Activated T-cell treated with anti-CD3 and anti-CD28 coated beads, Interleukin-2, amount 50 U/mL, for 72 hours (primary cell): ENCODE measurements around the gene UNC13C. TPM values are rescaled to one million over a fixed set of nuclear protein-coding genes. Genes with fewer than 3 reads are reported as not detected.

Experiments used
- ATAC-seq, 2 donors: fragments of 150-1000 bp; cut with Tn5 transposase; replicated peaks in 1 of 2; 2 replicates each; pipeline ENCODE4 v1.10.0; 2021; ENCODE audit warnings: moderate library complexity in 2 of 2, mild to moderate bottlenecking in 1 of 2
- DNase-seq, 2 donors: peaks; one replicate each; pipeline ENCODE4 v3.0.0; 2021 to 2022; ENCODE audit warnings: mixed read lengths in 1 of 2
- H3K27ac Mint-ChIP-seq: one replicate; pipeline ENCODE4 v1.8.0; 2022; ENCODE audit warnings: mild to moderate bottlenecking, moderate library complexity, mixed read lengths
- H3K27me3 Mint-ChIP-seq: one replicate; pipeline ENCODE4 v1.8.0; 2022; ENCODE audit warnings: low read depth, mixed read lengths
- H3K36me3 Mint-ChIP-seq, 2 donors: one replicate each; pipeline ENCODE4 v1.8.0; 2022; ENCODE audit warnings: mixed read lengths in 2 of 2, mild to moderate bottlenecking in 1 of 2; ENCODE audit not compliant: insufficient read depth in 2 of 2
- H3K4me1 Mint-ChIP-seq: one replicate; pipeline ENCODE4 v1.8.0; 2022; ENCODE audit warnings: low read depth, mixed read lengths
- H3K4me3 Mint-ChIP-seq, 2 donors: one replicate each; pipeline ENCODE4 v1.8.0; 2022; ENCODE audit warnings: mild to moderate bottlenecking in 2 of 2, mixed read lengths in 2 of 2, moderate library complexity in 2 of 2
- H3K9me3 Mint-ChIP-seq, 2 donors: one replicate each; pipeline ENCODE4 v1.8.0; 2022; ENCODE audit warnings: mixed read lengths in 2 of 2
- total RNA-seq, 2 donors: library from RNA; stranded (reverse); gene quantifications; one replicate each; pipeline ENCODE4 v1.2.3, GENCODE V29; 2022

UNC13C gene
- total RNA-seq, 2 donors from 2014 or later: not detected

DNA sequence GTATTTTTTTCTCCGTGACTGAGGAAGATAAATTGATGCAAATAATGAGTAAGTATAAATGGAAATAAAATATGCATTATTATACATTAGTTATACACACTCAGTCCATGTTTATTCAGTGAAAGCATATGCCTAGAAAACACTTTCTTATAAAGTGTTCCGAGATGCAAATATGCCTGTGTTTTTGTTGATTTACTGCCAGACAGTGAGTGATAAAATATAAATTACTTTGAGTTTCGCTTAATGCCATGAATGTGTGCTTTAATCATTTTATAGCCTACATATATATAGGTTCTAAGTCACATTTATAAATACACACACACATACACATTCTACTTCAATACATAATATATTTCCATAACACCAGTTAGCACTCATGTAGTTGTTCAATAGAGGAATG, 569.2 kb downstream of the UNC13C start:
- DNase-seq (no peak), ATAC-seq (no peak)
- H3K9me3 Mint-ChIP-seq: peaks cover 5 to 6% of the 10 kb centered on the region in 2 donors
- H3K4me1 Mint-ChIP-seq: no peaks in the 10 kb centered on the region
- peaks cover 0 to 2% of the 10 kb centered on the region in 2 donors for H3K36me3 Mint-ChIP-seq
- H3K27me3 Mint-ChIP-seq: no peaks in the 10 kb centered on the region
- H3K27ac Mint-ChIP-seq: no peak overlapping the region
- no peak overlapping the region for H3K4me3 Mint-ChIP-seq

DNA sequence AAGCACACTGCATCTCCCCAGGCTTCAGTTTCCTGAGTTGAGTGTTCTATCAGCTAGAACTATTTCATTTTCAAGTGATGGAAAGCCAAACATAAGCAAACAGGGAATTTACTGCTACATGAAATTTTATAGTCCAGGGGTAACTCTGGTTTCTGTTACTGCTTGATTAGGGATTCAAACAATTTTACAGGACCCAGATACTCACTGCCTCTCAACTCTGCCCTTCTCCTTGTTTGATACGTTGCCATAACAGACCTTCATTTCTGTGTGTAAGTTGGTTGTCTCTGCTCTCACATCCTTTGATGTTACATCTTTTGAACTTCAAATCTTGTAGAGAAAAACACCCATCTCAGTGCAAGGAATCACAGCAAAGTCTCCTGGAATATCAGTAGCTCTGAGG, 572.7 kb downstream of the UNC13C start:
- Mint-ChIP-seq H3K27me3 (no peaks in the 10 kb centered on the region), H3K9me3 (peaks cover 0 to 1% of the 10 kb centered on the region in 2 donors), H3K4me3 (no peak overlapping the region), H3K4me1 (no peaks in the 10 kb centered on the region), H3K36me3 (no peaks in the 10 kb centered on the region), H3K27ac (no peak overlapping the region)
- DNase-seq (no peak), ATAC-seq (no peak)

- Mint-ChIP-seq H3K4me3 (no peak overlapping the region), H3K27me3 (no peaks in the 10 kb centered on the region), H3K9me3 (no peaks in the 10 kb centered on the region), H3K36me3 (no peaks in the 10 kb centered on the region), H3K4me1 (no peaks in the 10 kb centered on the region), H3K27ac (no peak overlapping the region)
- no peak for DNase-seq
- no peak for ATAC-seq
Measured at GRCh38 chr15:54556231-54556630, 578.0 kb downstream of the UNC13C start.

DNA sequence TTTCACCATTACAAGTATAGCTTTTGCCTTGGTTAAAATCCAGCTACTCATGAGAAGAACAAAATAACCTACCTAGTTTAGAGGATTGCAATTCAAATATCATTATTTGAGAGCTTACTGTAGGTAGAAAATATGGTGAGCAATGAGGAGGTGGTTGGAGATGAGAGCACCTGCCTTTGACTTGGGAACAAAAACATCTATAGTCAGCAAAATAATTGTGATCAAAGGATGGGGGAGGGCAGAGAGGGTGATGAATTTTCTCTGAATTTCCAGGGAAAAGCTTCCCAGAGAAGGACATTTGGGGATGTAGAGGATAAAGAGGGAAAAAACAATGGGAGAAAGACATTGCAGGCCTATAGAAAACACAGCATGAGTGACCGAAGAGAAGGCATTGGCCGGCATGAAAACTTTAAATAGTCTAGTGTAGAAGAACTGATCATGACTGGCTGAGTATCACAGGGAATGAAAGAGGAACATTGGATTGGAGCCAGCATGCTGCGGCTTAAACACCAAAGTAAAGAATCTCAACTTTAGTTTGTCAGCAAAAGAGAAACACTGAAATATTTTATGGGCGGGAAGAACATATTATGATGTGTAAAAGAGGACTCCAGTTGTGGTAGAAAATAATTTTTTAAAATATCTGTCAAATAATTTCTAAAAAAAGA, 581.3 kb downstream of the UNC13C start:
- no peak for DNase-seq
- no peaks in the 10 kb centered on the region for H3K4me1 Mint-ChIP-seq
- H3K36me3 Mint-ChIP-seq: no peaks in the 10 kb centered on the region
- no peaks in the 10 kb centered on the region for H3K27me3 Mint-ChIP-seq
- no peak for ATAC-seq
- peaks cover 0 to 2% of the 10 kb centered on the region in 2 donors for H3K9me3 Mint-ChIP-seq
- H3K4me3 Mint-ChIP-seq: no peak overlapping the region
- H3K27ac Mint-ChIP-seq: no peak overlapping the region

DNA sequence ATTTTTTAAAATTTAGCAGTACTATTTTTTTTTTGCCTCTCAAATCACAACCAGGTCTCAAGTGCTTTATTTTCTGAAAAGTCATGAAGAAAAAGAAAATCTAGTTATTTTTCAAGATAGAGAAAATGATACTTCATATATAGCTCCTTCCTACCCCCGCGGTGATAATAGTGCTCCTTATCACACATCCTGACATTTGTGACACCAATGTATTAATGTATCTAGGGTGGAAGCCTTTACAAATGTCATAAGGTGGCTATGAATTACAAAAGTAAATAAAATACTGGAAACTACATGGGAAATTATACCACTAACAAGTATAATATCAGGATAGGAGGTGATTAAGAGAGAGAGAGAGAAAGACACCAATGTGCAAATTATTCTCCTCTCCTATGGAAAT, 582.2 kb downstream of the UNC13C start:
- Mint-ChIP-seq H3K4me1 (no peaks in the 10 kb centered on the region), H3K4me3 (no peak overlapping the region), H3K36me3 (no peaks in the 10 kb centered on the region), H3K27ac (no peak overlapping the region), H3K9me3 (peaks cover 0 to 2% of the 10 kb centered on the region in 2 donors), H3K27me3 (no peaks in the 10 kb centered on the region)
- DNase-seq (no peak), ATAC-seq (no peak)

GRCh38 chr15:54564166-54564565, 585.9 kb downstream of the UNC13C start:
- H3K27ac Mint-ChIP-seq: no peak overlapping the region
- no peak for DNase-seq
- H3K36me3 Mint-ChIP-seq: no peaks in the 10 kb centered on the region
- H3K4me1 Mint-ChIP-seq: no peaks in the 10 kb centered on the region
- no peak overlapping the region for H3K4me3 Mint-ChIP-seq
- no peak for ATAC-seq
- peaks cover 0 to 2% of the 10 kb centered on the region in 2 donors for H3K9me3 Mint-ChIP-seq
- H3K27me3 Mint-ChIP-seq: peaks cover 6% of the 10 kb centered on the region

GRCh38 chr15:54566654-54567053, 588.4 kb downstream of the UNC13C start:
- Mint-ChIP-seq H3K36me3 (no peaks in the 10 kb centered on the region), H3K27ac (no peak overlapping the region), H3K27me3 (peaks cover 6% of the 10 kb centered on the region), H3K9me3 (peaks cover 0 to under 1% of the 10 kb centered on the region in 2 donors), H3K4me1 (no peaks in the 10 kb centered on the region), H3K4me3 (no peak overlapping the region)
- ATAC-seq (no peak), DNase-seq (no peak)

- Mint-ChIP-seq H3K27me3 (peaks cover 6% of the 10 kb centered on the region), H3K4me3 (no peak overlapping the region), H3K9me3 (no peaks in the 10 kb centered on the region), H3K4me1 (no peaks in the 10 kb centered on the region), H3K27ac (no peak overlapping the region), H3K36me3 (no peaks in the 10 kb centered on the region)
- ATAC-seq: no peak
- no peak for DNase-seq
Measured at GRCh38 chr15:54567408-54568035, 589.3 kb downstream of the UNC13C start.

DNA sequence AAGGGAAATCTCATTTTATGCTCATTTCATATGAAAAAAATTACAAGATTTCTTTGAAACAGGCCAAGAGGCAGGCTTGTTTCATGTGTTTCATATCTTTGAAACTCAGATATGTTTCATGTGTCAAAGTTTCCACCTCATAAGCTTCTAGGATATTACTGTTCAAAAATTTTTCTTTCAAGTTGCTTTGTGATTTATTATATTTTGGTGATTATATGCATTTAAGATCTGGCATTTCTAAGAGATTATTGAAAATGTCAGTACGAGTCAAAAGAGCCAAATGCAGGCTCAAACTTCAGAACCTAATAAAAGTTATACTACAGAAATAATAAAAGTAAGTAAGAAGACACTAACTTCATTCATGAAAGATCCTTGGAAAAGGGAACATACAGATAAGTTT, 590.1 kb downstream of the UNC13C start:
- no peaks in the 10 kb centered on the region for H3K4me1 Mint-ChIP-seq
- ATAC-seq (no peak), DNase-seq (no peak)
- no peak overlapping the region for H3K27ac Mint-ChIP-seq
- H3K9me3 Mint-ChIP-seq: no peaks in the 10 kb centered on the region
- no peak overlapping the region for H3K4me3 Mint-ChIP-seq
- H3K36me3 Mint-ChIP-seq: no peaks in the 10 kb centered on the region
- peaks cover 6% of the 10 kb centered on the region for H3K27me3 Mint-ChIP-seq

DNA sequence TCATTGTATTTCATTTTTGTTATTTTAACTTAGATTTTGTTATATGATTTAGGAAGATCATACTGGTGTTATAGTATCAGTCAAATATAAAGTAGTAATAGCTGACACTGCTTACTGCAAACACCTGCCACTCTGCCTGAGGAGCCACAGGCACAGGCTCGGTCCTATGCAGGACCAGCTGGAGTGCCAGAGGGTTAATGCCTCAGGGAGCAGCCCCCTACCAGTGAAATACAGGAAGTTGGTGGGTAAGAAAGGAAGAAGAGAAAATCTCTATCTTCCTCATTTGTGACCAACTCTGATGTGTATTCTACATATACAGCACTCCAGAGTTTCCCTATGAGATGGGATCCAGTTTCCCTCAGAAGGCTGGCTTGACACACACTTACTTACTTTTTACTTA, 593.3 kb downstream of the UNC13C start:
- Mint-ChIP-seq H3K27me3 (peaks cover under 1% of the 10 kb centered on the region), H3K27ac (no peak overlapping the region), H3K4me3 (no peak overlapping the region), H3K9me3 (no peaks in the 10 kb centered on the region), H3K4me1 (no peaks in the 10 kb centered on the region), H3K36me3 (no peaks in the 10 kb centered on the region)
- no peak for DNase-seq
- ATAC-seq: no peak

- H3K9me3 Mint-ChIP-seq: no peaks in the 10 kb centered on the region
- H3K27ac Mint-ChIP-seq: no peak overlapping the region
- no peaks in the 10 kb centered on the region for H3K36me3 Mint-ChIP-seq
- DNase-seq (no peak), ATAC-seq (no peak)
- H3K27me3 Mint-ChIP-seq: no peaks in the 10 kb centered on the region
- no peak overlapping the region for H3K4me3 Mint-ChIP-seq
- no peaks in the 10 kb centered on the region for H3K4me1 Mint-ChIP-seq
Measured at GRCh38 chr15:54575586-54575985, 597.3 kb downstream of the UNC13C start.

GRCh38 chr15:54576298-54576935, 598.2 kb downstream of the UNC13C start:
- ATAC-seq (no peak), DNase-seq (no peak)
- Mint-ChIP-seq H3K27ac (no peak overlapping the region), H3K27me3 (no peaks in the 10 kb centered on the region), H3K36me3 (no peaks in the 10 kb centered on the region), H3K9me3 (peaks cover 0 to 3% of the 10 kb centered on the region in 2 donors), H3K4me3 (no peak overlapping the region), H3K4me1 (no peaks in the 10 kb centered on the region)

DNA sequence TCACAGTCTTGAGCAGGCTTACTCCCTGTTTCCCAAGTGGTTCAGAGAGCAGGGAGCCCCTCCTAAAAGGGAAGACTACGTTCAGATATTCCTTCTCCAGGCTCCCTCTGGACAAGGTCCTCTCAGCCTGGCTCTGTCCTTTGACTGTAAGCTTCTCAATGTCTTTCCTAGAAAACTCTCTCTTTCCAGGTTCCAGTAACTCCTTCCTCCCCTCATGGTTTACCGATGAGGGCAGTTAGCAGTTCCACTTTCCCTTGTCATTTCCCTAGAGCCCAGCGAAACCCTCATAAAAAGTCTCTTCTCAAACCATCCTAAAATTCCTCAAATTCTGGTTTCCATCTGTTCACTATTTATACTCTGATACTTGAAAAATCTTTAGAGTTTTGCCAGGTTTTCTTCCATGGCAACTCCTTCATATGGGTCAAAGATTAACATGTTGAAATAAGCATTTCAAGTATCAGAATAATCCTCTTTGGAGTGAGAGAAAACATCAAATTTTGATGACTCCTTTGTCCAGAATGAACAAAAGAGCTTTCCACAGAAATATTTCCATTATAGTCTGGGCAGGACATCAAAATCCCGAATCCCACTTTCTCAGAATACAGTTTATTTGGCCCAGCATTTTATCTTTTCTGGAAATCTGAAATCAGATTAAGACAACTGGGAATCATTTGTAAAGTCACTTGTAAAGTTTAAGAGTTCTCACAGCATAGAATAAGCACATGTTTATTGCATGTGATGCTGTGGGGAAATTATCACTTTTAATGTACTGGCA, 599.4 kb downstream of the UNC13C start:
- Mint-ChIP-seq H3K36me3 (no peaks in the 10 kb centered on the region), H3K4me3 (no peak overlapping the region), H3K9me3 (peaks cover 0 to 3% of the 10 kb centered on the region in 2 donors), H3K27ac (no peak overlapping the region), H3K4me1 (no peaks in the 10 kb centered on the region), H3K27me3 (no peaks in the 10 kb centered on the region)
- DNase-seq: no peak
- no peak for ATAC-seq
